Measurements from ENCODE around the gene PARD3. TPM values are rescaled to one million over a fixed set of nuclear protein-coding genes. Genes with fewer than 3 reads are reported as not detected.

Gene PARD3
- total RNA-seq, 4 donors from 2014 or later: 30.9 to 54.6 (median 40.0) TPM

DNA sequence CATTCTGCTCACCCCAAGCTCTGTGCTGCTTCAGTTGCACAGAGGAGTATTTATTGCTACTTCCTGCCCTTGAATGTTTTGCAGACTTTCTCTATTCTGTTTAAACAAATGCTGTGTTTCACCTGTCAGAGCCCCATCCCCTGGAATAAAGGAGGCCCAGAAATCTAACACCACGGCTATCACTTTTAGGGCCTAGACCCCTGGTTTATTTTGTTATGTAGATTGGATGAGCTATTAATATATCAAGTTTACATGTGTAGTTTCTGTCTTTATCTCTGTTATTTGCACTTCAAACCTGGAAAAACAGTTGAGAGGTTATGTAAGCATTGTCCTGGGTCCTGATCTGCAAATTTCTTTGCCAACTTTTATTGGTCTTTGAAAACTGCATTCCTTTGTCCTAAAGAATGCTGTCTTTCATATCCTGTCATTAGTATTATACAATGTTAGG, 630.1 kb downstream of the PARD3 start:
- no peak for ATAC-seq (ENCODE audit: low FRiP score)
- TF ChIP-seq, protein P1, sequence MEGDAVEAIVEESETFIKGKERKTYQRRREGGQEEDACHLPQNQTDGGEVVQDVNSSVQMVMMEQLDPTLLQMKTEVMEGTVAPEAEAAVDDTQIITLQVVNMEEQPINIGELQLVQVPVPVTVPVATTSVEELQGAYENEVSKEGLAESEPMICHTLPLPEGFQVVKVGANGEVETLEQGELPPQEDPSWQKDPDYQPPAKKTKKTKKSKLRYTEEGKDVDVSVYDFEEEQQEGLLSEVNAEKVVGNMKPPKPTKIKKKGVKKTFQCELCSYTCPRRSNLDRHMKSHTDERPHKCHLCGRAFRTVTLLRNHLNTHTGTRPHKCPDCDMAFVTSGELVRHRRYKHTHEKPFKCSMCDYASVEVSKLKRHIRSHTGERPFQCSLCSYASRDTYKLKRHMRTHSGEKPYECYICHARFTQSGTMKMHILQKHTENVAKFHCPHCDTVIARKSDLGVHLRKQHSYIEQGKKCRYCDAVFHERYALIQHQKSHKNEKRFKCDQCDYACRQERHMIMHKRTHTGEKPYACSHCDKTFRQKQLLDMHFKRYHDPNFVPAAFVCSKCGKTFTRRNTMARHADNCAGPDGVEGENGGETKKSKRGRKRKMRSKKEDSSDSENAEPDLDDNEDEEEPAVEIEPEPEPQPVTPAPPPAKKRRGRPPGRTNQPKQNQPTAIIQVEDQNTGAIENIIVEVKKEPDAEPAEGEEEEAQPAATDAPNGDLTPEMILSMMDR (IDR thresholded peaks at IDR 0.05): no peak

DNA sequence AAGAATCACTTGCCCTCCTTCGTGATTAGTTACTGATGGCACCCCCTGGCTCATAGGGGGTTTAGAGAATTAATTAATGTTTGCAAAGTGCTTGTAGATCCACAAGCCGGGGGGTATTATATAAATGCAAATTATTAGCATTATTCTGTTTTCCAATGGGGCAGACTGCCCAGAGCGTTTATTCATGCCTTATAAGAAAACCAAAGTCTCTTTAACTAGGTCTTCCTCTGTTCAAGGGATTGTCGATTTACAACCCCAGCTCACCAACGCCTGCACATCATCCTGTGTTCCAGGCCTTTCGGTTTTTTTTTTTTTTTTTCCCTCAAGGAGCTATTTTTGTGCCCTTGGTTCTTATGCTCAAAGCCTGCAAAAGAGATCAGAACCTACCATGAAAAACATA, 630.7 kb downstream of the PARD3 start:
- no peak for ATAC-seq (ENCODE audit: low FRiP score)
- TF ChIP-seq, protein P1 (IDR thresholded peaks at IDR 0.05): no peak
- DNase-seq (ENCODE audit: low spot score): no peak

More for the DNA sequence above, 630.1 kb downstream of the PARD3 start:
- no peak for DNase-seq (ENCODE audit: low spot score)

DNA sequence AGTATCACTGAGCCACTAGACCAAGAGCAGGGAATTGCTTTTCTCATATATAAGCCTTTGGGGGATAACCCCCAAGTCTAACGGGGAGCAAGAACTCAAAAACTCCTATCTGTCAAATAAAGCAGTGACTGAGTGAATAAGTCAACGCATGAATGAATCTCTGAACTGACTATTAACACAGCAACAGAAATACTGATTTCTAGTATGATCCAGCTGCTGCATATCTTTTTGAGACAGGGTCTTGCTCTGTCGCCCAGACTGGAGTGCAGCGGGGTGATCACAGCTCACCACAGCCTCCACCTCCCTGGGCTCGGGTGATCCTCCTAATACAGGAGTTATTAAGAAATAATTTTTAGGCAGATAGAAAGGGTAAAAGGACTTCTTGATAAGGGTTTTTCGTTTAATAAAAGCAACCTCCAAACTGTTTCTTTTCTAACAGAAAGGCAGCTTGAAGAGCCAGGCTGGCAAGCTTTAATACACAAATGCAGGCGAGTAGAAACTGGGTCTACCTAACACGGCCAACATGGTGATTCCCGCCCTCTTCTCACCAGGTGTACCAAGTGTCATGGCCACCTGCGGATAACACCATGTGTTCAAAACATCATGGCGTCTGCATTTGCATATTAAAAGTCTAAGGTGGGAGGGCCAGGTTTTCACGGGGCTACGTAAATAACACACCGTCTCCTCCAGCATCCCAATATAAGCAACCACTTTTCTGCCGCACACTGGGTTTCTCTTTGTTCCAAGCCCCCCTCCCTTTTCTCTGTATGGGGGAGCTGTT, 631.9 kb downstream of the PARD3 start:
- DNase-seq (ENCODE audit: low spot score) (no peak), ATAC-seq (ENCODE audit: low FRiP score) (no peak)
- TF ChIP-seq, protein P1 (IDR thresholded peaks at IDR 0.05): no peak

DNA sequence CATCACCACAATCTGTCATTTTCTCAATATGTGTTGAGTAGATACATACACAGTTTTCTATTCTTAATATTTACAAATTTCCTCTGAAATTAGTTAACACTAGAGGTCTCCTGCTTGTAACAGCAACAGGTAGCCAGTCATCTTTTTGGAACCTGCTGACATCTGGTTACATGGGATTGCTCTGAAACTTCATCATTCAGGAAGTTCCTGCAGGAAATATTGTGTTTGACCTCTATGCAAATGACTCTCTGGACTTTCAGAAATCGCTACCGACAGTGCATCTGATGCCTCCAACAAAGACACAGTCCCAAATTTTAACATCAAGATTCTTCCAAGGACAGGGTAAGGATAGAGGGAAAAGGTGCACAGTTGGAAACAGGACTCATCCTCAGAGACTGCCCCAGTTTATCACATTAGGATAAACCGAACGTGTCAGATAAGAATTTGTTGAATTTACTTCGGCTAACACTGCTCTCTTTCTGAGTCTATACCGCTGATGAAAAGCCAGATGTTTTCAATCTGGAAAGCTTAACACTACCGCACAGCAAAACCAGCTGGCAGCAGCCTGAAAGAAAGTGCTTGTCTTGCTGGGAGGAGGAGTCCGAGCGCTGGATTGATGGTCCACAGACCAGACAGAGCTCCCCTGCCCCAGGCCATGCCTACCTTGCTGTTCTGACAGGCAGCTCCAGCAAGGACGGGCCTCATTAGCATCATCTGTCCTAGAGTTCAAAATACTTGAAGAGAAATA, 633.4 kb downstream of the PARD3 start:
- DNase-seq (ENCODE audit: low spot score): no peak
- ATAC-seq (ENCODE audit: low FRiP score): no peak
- TF ChIP-seq, protein P1 (IDR thresholded peaks at IDR 0.05): no peak

DNA sequence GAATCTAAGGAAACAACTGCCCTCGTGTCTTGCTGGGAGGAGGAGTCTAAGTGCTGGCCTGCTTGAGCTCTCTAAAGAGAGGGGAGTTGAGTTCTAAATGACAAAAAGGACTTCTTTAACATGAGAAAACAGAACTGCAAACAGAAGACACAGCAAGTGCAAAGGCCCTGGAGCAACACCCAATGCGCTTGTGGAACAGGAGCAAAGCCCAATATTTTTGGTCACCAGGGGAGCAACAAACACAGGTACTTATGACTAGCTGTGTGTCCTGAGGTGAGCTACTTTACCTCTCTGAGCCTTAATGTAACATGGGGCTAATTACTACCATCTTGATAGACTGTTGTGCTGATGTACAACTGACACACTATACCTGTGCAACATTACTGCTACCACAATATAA, 634.3 kb downstream of the PARD3 start:
- ATAC-seq (ENCODE audit: low FRiP score): no peak

DNA sequence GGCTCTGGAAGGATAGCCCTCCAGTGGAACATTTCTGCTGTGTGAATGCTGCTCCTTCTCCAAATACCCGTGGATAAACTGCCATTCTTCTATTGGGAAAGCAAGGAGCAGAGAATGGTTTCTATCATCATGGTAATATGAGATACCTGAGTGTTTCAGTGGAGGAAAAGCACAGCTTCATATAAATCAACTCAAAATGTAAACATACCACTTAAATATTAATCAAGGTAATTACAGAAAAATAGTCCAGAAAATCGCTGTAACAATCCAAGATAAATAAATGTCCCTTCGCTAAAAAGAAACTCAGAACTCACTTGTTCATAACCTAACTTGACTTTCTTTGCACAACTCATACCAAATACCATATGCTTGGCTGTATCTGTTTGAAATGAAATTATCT, 635.8 kb downstream of the PARD3 start:
- TF ChIP-seq, protein P1 (IDR thresholded peaks at IDR 0.05): no peak
- DNase-seq (ENCODE audit: low spot score) (no peak), ATAC-seq (ENCODE audit: low FRiP score) (no peak)

More for the DNA sequence above, 634.3 kb downstream of the PARD3 start:
- TF ChIP-seq, protein P1 (IDR thresholded peaks at IDR 0.05): no peak
- DNase-seq (ENCODE audit: low spot score): no peak
